ENCODE data around the gene KCNH2.
"Not testable (repeated sequence)": the region's sequence is repeated elsewhere in the genome, so short reads cannot be mapped to it uniquely, and the experiment has no call there.

KCNH2 gene, protein sequence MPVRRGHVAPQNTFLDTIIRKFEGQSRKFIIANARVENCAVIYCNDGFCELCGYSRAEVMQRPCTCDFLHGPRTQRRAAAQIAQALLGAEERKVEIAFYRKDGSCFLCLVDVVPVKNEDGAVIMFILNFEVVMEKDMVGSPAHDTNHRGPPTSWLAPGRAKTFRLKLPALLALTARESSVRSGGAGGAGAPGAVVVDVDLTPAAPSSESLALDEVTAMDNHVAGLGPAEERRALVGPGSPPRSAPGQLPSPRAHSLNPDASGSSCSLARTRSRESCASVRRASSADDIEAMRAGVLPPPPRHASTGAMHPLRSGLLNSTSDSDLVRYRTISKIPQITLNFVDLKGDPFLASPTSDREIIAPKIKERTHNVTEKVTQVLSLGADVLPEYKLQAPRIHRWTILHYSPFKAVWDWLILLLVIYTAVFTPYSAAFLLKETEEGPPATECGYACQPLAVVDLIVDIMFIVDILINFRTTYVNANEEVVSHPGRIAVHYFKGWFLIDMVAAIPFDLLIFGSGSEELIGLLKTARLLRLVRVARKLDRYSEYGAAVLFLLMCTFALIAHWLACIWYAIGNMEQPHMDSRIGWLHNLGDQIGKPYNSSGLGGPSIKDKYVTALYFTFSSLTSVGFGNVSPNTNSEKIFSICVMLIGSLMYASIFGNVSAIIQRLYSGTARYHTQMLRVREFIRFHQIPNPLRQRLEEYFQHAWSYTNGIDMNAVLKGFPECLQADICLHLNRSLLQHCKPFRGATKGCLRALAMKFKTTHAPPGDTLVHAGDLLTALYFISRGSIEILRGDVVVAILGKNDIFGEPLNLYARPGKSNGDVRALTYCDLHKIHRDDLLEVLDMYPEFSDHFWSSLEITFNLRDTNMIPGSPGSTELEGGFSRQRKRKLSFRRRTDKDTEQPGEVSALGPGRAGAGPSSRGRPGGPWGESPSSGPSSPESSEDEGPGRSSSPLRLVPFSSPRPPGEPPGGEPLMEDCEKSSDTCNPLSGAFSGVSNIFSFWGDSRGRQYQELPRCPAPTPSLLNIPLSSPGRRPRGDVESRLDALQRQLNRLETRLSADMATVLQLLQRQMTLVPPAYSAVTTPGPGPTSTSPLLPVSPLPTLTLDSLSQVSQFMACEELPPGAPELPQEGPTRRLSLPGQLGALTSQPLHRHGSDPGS

DNA sequence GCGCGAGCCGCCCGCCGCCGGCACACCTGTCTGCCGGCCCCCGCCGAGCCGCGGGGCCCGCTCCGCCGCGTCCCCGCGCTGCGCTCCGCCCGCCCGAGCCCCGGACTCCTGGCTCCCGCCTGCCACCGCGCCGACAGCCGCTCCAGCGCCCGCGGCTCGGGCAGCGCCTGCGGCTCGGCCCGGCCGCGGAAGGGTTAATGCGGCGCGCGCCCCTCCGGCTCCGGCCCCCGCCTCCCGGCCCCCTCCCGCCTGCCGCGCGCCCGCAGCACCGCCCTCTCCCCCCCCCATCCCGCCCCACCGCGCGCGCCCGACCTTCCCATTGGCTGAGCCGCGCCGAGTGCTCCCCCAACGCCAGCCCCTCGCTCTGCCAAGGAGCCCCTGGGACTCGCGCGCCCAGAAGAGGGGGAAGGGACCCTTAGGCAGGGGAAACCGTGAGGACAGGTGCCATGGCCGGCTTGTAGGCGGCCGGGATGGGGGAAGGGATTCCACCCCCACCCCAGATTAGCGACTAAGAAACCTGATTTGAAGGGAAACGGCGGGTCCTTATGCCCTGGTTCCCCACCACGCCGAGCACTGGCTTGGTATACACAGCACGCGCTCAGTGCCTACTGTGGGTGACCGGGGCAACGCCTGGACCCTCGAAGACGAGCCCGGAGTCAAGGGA lies at the start of gene KCNH2:
Gene KCNH2 (minus strand): TSS at position 196 of the 664 bp plus-strand sequence. CDS start 408 bp downstream, outside the sequence.
- no peak within 1 kb of the TSS for H3K27ac ChIP-seq
- DNase-seq (ENCODE audit: low read depth, low spot score), result no peak

DNA sequence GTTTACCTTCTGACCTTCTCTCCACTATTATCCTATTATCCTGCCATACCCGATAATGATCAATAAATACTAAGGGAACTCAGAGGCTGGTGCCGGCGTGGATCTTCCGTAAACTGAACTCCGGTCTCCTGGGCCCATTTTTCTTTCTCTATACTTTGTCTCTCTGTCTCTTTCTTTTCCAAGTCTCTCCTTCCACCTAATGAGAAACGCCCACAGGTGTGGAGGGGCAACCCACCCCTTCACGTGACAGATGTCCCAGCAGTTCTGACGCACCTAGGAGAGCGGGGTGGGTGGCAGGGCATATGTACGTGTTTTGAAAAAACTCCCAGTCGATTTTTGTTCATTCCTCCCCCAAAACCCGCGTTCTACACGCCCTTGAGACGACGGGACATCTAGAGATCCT lies 49.6 kb upstream of the KCNH2 start:
- not testable (repeated sequence) for DNase-seq (ENCODE audit: low read depth, low spot score)

DNA sequence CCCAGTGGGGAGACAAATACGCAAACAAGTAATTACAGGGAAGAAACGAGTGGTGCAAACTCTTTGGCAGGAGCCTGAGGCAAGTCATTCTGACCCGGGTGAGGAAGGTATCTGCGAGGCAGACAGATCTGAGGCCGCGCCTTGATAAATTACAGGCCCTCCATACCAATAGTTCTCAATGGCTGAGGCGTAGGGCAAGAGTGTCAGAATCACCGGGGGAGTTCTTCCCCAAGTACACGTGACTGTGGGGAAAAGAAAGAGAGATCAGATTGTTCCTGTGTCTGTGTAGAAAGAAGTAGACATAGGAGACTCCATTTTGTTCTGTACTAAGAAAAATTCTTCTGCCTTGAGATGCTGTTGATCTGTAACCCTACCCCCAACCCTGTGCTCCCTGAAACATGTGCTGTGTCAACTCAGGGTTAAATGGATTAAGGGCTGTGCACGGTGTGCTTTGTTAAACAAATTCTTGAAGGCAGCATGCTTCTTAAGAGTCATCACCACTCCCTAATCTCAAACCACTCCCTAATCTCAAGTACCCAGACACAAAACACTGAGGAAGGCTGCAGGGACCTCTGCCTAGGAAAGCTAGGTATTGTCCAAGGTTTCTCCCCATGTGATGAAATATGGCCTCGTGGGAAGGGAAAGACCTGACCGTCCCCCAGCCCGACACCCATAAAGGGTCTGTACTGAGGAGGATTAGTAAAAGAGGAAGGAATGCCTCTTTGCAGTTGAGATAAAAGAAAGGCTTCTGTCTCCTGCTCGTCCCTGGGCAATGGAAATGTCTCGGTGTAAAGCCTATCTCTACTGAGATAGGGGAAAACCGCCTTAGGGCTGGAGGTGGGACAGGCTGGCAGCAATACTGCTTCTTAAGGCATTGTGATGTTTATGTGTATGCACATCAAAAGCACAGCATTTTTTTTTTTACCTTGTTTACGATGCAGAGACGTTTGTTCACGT lies 48.9 kb upstream of the KCNH2 start:
- DNase-seq (ENCODE audit: low read depth, low spot score), result not testable (repeated sequence)
- peak overlapping the region; percentile 75 for H3K27ac ChIP-seq

More for the DNA sequence above, 49.6 kb upstream of the KCNH2 start:
- peak overlapping the region; percentile 75 for H3K27ac ChIP-seq

DNA sequence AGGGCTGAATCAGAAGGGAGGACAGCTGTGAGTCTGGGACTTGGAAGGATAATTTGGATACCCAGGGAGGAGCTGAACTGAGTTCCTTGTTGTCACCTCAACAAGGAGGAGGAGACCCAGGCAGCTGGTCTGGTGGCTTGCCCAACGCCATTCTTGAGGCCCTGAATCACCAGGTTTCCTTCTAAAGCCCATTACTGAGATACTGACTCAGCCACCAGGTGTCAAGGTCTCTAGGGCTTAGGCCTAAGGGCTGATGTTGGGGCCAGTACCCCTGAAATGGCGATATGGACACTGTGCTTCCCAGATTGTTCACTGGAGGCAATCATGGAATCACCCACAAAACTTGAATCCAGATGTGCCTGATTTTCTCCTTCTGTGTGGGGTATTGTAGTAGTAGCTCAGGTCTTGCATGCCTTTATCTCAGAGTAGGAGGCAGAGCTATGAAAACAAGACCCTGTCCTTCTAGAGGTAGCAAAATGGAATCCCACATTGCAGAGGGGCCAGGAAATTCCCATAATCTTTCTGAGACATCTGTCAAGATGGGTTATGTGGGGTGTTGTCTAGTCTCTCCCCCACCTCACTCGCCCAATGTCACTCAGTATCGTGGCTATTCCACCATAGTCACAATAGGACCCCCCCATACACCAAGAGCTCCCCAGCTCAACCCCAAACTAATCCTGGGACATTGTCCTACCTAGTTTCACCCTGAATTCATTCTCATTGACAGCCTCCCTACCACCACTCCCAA lies 48.0 kb upstream of the KCNH2 start:
- H3K27ac ChIP-seq, result peak overlapping the region; percentile 75
- peak; percentile 69 for DNase-seq (ENCODE audit: low read depth, low spot score)

DNA sequence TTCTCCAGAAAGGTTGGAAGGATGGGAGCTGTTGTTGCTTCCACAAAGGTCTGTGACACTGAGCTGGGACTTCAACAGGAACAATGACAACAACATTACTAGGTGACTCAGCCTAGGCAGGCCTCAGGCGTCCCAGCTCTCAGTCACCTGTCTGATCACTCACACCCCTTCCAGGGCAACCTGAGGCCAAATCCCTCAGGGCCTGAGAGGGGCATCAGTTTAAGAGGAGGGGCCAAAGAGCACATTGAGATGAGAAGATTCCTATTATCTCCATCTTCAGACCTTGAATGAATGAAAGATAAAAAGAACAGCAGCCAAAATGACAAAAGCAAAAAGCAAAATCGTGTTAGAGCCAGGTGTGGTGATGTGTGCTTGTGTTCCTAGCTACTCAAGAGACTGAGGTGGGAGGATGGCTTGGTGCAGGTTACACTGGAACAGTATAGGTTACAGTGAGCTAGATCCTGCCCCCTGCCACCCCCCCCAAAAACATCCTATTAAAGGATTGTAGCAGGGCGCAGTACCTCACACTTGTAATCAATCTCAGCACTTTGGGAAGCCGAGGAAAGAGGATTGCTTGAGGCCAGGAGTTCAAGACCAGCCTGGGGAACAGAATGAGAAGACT lies 46.4 kb upstream of the KCNH2 start, which contains the start of gene ATG9B:
Gene ATG9B (minus strand): TSS at position 60 of the 622 bp plus-strand sequence. CDS start 71 bp downstream, outside the sequence.
- DNase-seq (ENCODE audit: low read depth, low spot score), result no peak
- H3K27ac ChIP-seq, result peak within 1 kb of the TSS; percentile 75

DNA sequence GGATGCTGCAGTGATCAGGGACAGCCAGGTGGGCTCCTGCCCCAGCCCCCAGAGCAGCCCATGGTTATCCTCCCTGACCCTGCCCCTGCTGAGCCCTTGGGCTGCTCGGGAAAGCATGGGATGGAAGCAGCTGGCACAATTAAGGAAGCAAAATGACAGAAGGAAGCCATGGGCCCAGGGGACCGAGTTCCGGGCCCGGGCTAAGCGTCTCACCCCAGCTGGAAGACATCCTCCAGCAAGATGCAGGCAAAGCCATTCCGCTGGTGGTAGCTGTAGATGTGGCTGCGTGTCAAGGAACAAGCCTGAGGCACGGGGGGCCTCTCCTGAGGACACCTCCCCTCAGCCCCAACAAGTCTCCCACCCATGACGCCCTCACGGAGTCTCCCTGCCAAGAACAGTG lies 45.1 kb upstream of the KCNH2 start:
- no peak for DNase-seq (ENCODE audit: low read depth, low spot score)
- no peak overlapping the region for H3K27ac ChIP-seq

DNA sequence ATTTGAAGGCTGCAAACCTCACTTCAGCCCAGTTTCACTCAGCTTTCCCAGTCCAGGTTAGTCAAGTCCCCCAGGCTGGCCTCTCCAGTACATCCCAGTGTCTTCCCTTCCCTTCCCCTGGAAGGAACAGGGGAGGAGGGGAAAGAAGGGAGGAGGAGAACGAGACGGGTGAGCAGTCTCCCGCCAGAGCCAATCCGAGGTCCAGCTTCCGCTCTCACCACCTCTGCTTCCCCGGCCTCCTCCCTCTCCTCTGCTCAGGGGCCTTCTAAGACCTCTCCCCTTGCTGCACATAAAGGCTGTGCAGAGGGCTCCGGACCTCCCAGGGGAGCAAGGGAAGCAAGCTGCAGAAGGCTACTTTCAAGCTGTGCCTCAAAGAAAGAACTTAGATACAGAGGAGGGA lies 42.1 kb upstream of the KCNH2 start:
- DNase-seq (ENCODE audit: low read depth, low spot score), result no peak

DNA sequence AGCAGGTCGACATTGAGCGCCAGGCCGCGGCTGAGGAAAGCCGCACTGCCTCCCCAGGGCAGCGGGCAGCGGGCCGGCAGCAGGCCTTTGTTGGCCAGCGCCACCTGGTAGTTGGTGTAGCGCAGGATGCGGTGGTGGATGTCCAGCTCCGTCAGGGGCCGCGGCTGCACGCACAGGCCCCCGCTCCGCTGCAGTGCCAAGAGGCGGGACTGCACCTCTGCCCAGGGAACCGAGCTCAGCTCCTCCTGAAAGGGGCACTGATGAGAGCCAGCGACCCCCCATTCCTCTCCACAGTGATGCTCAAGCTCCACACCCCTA lies 41.0 kb upstream of the KCNH2 start:
- no peak overlapping the region for H3K27ac ChIP-seq
- DNase-seq (ENCODE audit: low read depth, low spot score), result no peak

More for the DNA sequence above, 42.1 kb upstream of the KCNH2 start:
- H3K27ac ChIP-seq, result no peak overlapping the region

DNA sequence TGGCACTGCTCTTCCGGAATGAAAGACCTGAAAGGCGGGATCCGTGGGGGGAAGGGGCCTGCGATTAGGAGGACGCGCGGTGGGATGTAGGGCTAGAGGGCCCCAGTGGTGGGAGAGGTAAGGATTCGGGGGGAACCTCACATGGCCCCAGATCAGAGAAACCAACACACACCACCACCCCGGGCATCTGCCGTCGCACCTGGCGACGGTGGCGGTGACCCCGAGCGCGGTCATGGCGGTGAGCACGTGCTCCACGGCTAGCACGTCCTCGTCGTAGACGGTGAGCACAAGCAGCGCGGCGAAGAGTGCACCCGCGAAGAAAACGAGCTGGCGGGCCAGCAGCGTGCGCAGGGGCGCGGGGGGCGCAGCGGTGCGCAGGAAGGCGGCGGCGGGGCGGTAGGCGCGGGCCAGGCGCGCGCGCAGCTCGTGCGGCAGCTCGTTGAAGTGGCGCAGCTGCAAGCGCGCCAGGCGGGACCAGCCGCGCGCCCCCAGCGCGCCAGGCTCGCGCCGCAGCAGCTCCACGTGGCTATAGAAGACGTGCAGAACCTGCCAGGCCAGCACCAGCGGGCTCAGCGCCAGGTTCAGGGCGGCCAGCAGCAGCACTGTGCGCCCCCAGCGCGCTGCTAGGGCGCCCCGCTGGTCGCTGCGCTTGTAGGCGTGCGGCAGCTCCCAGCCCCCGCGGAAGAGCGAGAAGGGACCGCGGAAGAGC lies 40.5 kb upstream of the KCNH2 start:
- no peak overlapping the region for H3K27ac ChIP-seq
- no peak for DNase-seq (ENCODE audit: low read depth, low spot score)

DNA sequence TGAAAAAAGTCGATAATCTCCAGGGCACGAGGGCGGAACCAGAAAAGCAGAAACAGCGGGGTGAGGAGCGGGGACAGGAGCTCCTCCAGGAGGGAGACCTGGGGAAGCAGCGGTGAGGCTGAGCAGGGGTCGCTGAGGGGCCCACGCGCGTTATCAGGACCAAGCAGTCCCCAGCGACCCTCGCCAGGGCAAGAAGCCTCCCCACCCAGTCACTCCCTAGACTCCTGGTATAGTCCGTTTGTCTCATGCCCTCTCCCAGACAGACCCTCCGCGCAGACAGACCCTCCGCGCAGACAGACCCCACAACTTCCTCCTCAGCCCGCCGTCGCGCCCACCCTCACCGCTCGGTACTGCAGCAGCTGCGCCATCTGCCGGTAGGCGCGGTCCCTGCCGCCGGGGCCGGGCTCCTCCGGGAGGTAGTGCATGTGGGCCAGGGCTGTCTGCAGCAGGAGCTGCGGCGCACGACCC lies 39.9 kb upstream of the KCNH2 start:
- no peak for DNase-seq (ENCODE audit: low read depth, low spot score)
- H3K27ac ChIP-seq, result no peak overlapping the region

DNA sequence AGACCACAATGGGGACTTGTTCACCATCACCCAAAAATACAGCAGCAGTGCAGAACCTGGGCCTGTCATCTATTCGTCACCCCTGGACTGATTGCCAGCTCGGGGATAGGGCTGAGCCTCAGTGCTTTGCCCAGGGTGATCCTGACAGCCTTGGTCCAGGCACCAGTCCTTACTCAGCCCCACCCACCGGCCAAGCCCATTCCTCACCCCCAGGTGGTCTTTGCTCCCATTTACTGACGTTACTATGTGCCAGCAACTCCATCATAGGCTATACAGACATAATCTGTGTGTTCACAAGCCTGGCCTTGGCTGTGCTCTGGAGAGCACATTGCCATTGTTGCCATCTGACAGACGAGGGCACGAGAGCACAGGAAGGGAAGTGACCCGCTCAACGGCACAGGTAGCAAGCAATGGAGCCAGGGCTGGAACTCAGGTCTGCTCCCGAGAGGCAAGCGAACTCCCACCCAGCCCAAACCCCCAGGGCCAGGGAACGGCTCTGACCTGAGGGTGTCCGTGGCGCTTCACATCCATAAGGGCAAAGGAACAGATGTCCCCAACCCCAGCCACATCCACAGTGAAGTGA lies 39.3 kb upstream of the KCNH2 start:
- H3K27ac ChIP-seq, result no peak overlapping the region

DNA sequence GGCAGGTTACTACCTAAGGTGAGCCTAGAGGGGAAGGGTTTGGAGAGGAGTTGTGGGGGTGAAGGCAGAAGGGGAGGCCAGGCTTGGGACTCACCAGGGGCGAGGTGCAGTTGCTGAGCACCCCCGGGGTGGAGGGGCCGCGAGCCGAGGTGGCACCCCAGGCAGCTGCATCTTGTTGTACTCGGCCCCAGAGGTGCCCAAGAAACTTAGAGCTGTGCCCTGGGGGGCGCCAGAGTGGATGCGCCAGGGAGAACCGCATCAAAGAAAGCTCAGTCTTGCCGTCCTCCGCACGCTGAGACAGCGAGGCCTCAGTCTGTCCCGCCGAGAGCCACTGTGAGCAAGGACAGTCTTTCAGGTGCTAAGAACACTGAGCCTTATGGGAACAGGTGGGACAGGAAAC lies 38.8 kb upstream of the KCNH2 start:
- DNase-seq (ENCODE audit: low read depth, low spot score), result no peak
- no peak overlapping the region for H3K27ac ChIP-seq

More for the DNA sequence above, 39.3 kb upstream of the KCNH2 start:
- DNase-seq (ENCODE audit: low read depth, low spot score), result no peak

DNA sequence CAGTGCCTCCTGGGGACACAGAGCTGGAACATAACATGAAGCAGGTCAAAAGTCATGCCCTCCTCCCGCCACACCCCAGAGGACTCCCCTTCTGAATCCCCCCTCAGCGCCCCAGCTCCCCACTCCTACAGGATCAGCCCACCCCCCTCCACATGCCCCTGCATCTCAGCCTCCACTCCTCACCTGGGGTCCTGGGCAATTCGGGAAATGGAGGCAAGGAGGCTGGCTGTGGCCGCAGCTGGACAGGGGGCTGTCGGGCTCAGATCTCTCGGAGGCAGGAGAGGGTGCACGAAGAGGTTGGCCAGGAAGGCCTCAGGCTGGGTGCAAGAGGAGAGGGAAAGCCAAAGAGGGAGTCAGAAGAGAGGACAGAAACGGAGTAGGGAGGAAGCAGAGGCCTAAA lies 38.4 kb upstream of the KCNH2 start:
- no peak overlapping the region for H3K27ac ChIP-seq
- no peak for DNase-seq (ENCODE audit: low read depth, low spot score)

DNA sequence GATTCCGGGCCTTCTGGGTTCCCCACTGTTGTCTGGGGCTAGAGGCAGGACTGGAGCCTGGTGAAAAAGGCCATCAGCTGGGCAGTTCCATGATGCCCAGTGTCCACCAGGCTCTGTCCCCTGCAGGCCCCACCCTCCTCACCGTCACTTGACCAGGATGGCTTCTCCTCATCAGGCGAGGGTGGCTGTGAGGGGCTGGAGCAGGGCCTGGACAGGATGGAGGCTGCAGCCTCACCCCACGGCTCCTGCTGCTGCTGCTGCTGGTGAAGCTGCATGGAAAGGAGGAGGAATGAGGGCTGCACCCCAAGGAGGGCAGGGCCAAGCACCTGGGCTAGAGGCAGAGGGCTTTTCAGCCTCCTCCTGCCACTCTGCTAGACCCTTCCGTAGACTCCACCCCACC lies 37.8 kb upstream of the KCNH2 start:
- no peak for DNase-seq (ENCODE audit: low read depth, low spot score)
- H3K27ac ChIP-seq, result no peak overlapping the region

DNA sequence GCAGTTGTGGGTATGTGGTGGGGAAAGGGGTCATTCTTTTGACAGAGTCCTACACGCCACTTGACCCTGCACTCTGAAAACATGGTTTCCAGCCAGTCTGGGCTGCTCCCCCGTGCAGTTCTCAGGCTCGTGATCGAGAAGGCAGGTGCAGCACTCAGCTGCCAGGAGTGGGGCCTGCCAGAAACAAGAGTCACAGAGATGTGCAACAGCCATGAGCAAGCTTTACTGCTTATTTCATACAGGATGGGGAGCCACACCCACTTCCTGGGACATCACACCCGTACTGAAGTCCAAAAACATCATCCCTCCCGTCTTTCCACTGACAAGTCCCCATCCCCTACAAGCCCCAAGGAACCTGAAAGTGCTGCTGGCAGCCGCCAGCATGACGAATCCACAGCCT lies 36.8 kb upstream of the KCNH2 start:
- no peak for DNase-seq (ENCODE audit: low read depth, low spot score)
- H3K27ac ChIP-seq, result no peak overlapping the region

DNA sequence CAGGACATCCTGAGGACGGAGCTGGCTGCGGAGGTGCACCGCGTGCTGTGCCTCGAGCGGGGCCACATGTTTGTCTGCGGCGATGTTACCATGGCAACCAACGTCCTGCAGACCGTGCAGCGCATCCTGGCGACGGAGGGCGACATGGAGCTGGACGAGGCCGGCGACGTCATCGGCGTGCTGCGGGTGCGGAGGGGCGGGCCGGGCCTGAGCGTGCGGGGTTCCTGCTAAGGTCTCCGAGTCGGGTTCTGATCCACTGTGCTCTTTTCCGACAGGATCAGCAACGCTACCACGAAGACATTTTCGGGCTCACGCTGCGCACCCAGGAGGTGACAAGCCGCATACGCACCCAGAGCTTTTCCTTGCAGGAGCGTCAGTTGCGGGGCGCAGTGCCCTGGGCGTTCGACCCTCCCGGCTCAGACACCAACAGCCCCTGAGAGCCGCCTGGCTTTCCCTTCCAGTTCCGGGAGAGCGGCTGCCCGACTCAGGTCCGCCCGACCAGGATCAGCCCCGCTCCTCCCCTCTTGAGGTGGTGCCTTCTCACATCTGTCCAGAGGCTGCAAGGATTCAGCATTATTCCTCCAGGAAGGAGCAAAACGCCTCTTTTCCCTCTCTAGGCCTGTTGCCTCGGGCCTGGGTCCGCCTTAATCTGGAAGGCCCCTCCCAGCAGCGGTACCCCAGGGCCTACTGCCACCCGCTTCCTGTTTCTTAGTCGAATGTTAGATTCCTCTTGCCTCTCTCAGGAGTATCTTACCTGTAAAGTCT lies 35.8 kb upstream of the KCNH2 start:
- H3K27ac ChIP-seq, result no peak overlapping the region
- no peak for DNase-seq (ENCODE audit: low read depth, low spot score)
